SW 1271 (cell line): ENCODE data around the gene SMAD4.

Experiments used
- DNase-seq, 2 experiments: peaks; one replicate each; lab custom pipeline; 2025; lab: John Stamatoyannopoulos, UW

The SMAD4 gene

DNA sequence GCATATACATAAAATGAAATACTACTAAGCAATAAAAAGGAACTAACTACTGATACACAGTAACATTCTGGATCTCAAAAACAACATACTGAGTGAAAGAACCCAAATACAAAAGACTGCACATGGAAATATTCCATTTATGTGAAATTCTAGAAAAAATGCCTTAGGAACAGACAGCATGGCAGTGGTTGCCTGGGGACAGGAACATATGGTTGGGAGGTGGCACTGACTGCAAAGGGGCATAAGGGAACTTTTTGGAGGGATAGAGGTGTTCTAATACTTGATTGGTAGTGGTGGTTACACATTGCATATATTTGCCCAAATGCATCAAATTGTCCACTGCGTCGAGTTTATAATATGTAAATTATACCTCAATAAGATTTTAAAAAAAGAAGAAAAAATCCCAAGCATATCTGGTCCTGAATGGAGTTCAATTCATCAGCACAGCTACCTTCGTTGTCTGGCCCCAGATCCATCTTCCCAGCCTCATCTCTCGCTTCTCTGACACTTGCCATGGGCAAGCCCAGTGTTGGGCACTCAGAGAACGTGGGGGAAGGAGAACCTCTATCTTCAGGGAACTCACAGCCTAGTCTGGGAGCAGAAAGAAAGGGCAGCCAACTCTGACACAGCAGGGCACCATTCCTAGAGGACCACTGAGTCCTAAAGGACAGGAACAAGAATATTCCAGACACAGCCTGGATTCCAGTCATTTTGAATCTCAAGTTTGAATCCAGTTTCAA is 8.6 kb upstream of the SMAD4 start:
- no peak for DNase-seq

DNA sequence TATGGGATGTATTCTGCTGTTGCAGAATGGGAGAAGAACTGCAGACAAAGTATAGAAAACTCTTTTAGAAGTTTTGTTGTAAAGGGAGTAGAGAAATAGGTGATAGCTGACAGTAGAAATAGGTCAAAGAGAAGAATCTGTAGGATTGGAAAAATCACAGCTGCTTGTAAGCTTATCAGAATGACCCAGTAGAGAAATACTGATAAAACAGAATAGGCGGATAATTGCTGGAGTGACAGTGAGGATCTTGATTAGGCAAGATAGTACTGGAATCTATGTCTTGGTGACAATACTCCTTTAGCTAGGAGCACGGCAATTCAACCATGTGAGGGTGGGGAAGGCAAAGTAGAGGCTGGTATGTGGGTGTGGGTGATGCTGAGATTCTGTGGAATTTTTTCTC is 4.5 kb upstream of the SMAD4 start:
- no peak for DNase-seq

DNA sequence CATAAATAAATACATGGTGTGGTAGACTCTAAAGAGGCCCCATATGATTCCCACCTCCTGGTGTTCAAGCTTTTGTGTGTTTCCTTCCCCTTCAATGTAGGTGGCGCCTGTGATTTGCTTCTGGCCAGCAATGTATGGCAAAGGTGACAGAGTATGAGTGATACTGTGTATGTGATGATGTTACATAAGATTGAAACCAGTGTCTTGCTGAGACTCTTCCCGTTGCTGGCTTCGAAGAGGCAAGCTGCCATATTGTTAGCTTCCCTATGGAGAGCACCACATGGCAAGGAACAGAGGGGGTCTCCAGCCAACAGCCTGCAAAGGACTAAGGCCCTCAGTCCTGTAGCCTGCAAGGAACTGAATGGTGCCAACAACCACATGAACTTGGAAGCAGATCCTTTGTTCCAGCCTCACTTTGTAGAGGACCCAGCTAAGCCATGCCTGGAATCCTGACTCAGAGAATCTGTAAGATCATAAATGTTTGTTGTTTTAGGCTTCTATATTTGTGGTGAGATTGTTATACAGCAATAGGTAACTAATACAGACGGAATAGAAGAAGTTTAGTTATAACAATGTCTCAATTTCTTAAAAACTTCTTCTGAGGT is 1.7 kb upstream of the SMAD4 start:
- DNase-seq = peak in 1 of 2 experiments; percentile 8

DNA sequence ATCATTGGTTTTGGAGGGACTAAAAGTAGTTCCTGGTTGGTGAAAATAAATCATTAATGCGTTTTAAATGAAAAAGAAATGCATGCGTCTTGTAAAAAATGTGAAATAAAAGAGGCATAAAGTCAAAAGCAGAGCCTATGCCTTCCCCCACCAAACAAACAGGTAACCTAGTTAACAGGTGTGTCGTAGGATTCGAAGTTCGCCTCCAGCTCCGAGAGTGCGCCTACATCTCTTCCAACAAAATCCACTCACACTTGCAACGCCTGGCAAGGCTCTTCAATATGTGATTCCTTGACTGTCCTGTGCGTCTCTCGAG is 677 bp upstream of the SMAD4 start:
- DNase-seq = no peak

DNA sequence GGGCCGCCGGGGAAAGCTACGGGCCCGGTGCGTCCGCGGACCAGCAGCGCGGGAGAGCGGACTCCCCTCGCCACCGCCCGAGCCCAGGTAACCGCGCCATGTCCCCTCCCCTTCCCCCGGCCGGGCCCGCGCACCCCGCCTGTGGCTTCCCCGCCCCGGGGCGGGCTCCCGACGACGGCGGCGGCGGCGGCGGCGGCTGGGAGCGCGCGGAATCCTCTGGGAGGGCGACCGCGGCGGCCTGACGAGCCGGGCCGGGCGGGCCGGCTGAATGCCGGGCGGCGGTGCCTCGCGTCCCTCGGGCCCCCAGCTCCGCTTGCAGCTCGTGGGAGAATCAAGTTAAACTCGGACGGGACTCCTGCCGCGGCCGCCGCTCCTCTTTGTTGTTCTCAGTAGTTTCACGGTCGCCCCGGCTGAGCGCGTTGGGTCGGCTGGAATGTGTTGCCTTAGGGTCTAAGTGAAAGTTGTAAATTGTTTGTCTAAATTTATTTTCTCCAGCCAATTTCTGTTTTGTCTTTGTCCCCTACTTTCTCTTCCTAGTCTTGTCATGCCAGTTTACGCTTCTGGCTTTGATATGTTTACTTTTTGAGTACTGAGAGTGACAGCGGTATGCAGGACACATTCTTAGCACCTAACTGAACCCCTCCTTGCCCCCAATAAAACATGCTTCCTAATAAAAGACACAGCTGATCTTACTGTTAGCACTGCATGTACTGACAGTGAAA is 685 bp downstream of the SMAD4 start:
- DNase-seq = peak in 1 of 2 experiments; percentile 3

DNA sequence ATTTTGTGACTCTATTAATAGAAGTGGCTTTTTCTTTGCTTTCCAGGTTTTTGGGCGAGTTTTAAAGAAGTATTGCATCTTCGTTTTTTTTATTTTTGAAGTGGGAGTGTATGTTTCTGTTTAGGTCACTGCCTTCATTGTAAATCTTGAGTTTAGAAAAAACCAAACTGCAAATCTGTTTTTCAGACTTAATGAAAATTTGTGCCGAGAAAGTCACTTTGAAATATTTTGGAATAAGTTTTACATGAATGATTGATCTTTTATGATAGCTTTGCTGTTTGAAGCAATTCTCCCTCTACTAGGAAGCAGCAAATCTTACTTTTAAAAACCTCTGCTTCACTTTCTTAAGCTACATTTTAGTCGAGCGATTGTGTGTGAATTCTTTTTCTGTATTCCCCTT is 2.2 kb downstream of the SMAD4 start:
- DNase-seq = no peak

DNA sequence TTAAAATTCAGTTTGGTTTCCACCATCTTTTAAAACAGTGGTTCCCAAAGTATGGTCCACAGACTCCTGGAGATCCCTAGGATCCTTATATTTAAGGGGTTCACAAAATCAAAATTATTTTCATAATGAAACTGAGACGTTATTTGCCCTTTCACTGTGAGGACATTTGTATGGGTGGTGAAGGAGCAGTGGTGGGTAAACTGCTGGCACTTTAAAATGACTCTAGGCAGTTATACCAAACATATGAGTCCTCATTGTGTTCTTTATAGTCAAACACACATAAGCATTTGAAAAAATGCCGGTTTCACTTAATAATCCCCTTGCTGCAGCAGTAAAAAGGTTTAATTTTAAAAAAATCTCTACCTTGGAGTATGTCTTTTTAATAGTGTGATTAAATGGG is 7.2 kb downstream of the SMAD4 start:
- no peak for DNase-seq

DNA sequence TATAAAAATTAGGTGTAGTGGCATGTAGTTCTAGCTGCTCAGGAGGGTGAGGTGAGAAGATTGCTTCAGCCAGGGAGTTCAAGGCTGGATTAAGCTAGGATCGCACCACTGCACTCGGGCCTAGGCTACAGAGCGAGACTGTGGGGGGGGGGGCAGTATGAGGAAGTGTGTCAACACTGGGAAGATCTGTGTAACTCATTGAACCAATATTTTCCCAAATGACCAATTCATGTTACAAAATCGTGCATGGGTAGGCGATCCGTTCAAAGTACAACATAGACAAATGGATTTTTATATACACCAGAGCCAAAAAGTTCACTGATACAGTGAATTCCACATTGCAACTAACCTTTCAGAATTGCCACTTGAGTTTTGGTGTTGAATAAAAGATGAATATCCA is 8.1 kb downstream of the SMAD4 start:
- DNase-seq = no peak

DNA sequence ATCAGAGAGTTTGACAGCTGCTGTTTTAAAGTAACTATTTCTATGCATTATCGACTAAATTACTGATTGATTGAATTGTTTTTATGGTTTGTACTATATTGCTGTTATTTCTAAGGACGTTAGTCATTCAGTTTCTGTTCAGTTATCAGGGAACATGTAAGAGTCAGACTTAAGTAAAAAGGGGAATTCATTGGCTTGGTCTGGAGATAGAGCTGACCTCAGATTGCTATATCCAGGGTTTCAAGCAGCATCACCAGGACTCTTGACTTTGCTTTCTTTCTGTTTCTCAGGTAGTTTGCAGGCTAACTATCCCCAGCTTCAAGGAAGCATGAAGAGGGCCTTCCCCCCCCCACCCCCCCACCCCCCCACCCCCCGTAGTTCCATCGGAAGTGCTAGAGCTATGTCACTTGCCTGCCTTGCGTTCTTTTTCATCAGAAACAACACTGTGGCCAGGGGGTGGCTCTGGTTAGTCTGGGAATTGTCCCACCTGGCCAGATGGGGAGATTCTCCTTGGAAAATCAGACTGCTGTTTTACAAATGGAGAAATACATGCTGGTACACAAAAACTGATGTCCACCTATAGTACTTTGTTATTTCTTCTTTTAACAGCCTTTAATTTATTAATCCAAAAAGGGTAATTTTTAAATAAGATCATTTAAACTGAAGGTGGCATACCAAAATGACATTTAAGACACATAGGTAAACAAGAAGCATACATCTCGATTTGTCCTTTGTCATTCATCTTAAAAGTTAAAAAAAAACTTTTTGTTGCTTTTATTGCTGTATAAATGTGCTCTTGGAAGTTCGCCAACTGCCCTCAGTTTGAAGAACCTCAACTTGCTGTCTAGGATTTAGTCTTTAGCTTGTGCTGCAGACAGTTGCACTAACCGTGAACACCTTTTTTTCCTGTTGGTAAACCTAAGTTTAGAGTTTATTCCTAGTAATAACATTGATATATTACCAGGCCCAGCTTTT is 9.4 kb downstream of the SMAD4 start:
- DNase-seq = no peak

DNA sequence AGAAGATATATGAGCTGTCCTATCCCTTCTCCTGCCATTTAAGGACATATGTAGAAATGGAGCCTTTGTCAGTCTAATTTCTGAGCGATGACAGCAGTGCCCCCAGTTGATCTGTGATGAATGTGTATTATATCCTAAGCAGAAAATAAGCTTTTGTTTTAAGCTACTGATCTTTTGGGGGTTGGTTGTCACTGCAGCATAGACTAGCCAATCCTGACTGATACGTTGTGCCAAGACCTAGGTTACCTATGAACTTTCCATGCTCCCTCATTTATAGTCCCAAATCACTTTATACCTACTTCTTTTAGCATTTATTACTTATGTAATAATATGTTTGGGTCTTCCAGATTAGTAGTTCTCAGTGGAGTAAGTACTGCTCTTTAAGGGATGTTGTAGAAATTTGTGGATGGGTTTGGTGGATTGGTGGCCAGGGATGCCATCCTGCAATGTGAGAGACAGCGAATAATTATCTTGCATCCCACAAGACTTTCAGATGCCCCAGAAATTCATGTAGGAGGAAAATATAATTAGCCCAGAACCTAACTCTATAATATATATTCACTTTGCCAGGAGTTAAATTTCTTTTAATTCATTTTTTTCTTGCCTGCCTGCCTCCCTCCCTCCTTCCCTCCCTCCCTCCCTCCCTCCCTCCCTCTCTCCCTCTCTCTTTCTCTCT is 11.8 kb downstream of the SMAD4 start:
- no peak for DNase-seq

DNA sequence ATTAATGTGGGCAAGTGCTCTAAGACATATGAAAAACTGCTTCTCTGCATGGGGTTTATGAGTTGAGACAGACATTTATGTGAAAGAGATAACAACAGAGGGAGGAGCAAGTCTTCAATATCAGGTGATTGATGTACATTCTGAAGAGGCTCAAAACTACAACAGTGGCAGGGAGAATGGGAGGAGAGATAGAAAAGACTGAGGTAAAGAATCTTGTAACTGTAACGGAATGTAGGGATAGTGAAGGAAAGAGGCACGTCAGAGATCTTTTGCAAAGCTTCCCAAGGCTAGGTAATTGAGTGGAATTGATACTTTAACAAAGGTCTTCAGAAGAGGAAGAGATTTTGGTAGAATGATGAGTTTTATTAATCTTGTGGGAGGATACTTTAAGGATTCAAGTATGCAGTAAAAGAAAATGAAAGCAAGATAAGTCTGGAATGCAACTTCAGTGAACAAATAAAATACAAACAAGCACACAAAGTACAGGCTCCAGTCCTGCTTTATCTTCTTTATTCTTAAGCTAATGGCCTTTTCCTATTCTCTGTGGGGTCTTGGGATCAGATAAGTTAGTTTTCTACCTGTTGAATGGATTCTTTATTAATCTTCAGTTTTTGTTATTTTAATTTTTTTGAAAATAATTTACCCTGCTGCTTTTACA is 15.0 kb downstream of the SMAD4 start:
- DNase-seq = no peak

DNA sequence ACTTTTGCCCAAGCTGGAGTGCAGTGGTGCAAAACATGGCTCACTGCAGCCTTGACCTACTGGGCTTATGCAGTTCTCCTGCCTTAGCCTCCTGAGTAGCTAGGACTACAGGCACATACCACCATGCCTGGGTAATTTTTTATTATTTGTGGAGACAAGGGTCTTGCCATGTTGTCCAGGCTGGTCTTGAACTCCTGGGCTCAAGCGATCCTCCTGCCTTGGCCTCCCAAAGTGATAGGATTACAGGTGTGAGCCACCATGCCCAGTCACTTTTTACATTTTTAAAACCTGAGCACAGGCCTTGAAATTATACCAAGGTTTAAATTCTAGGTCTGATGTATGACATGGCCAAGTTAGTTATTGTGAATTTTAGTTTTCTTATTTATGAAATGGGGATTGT is 18.2 kb downstream of the SMAD4 start:
- no peak for DNase-seq

DNA sequence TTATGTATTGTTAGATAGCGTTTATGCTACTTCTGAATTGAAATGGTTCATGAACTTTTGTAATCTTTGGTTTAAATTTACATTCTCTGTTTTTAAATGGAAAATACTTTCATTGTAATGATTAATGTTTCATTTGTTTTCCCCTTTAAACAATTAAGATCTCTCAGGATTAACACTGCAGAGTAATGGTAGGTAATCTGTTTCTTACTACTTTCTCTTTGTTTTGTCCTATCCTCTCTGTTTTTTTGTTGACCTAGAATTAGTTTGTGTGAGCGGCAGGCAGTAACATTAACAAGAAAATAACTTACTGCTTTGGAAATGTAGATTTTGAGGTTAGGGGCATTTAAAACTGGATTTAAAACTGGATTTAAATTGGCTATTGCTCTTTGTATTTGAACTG is 19.1 kb downstream of the SMAD4 start:
- DNase-seq = no peak

DNA sequence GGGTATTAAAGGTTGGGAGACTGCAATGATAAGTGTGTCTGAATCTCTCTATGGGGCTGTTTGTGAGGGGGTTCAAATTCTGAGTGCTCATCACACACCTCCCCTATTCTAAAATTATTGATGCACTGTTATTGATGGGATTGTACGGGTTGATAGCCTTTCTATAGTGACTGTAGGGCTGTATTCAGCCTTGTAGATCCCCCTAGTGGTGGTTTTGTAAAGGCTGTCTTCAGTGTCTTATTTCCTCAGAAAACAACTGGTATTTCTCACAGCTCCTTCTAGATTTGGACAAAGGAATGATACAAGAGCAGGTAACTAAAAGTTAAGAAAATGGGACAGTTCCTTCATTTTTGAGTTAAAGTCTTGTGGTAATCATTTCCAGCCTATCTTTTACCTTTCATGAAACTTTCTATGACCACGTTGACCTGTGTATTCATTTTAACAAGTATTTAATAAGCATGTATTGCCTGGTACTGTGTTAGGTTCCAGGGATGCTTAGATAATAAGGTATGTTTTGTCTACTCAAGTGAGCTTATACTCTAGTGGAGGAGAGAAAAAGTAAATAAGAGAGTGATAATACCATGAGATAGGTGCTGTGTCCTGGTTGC is 21.2 kb downstream of the SMAD4 start:
- peak in 1 of 2 experiments; percentile 28 for DNase-seq

DNA sequence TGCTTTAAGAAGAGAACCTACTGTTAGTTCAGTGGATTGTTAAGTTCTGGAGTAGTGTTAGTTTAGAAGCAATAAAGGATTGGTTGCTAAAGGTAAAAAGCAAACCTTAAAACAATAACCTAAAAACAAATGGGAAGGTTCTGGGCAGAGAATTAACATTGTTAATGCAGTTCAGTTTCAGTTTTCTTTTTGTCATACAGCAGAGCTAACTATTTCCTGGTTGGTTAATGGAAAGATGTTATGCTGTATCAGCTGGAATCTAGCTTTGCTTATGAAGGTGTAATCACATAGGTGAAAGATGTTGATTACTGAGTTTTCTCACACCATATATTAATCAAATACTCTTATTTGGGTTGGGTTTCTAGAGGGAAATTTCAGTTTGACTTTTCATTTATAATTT is 23.8 kb downstream of the SMAD4 start:
- DNase-seq = no peak

DNA sequence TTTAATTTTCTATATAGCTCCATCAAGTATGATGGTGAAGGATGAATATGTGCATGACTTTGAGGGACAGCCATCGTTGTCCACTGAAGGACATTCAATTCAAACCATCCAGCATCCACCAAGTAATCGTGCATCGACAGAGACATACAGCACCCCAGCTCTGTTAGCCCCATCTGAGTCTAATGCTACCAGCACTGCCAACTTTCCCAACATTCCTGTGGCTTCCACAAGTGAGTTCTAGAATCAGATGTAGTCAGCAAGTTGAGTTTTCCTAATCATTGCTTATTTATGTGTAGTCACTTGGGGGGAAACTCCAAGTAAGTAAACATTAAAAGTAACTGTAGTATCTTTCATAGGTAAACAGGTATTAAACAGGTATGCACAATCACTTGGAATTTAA is 24.8 kb downstream of the SMAD4 start:
- no peak for DNase-seq

DNA sequence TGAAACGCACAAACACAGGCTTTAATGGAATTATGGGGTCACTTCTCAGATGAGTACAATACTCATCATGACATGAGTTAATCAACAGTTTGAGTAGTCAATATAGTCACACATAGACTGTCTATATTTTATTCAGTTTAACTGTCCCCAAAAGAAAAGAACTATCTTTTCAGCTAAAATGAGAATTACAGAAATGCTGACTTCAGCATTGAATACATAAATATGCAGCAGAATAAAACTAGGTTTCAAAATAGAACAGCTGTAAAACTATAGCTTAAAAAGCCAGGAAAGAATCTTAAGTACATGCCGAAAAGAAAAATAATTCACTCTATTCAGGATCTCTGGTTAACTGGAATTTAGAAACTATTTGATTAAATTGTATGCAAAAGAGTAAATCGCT is 30.0 kb downstream of the SMAD4 start:
- no peak for DNase-seq

DNA sequence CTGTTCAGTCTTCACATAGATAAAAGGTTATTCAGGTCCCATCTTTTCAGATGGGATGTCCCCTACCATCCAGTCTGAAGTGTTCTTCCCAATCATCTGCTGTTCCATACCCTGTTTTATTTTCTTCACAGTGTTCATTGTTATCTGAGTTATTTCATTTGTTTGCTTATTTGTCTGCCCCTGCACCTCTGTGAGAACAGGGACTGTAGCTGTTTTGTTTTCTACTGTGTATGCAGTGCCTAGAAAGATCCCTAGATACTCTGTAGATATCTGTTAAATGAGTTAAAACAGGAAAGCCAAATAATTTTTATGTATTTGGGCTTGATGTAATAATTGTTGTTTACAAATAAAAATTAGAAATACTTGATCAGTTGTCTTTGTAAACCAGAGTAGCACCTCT is 34.2 kb downstream of the SMAD4 start:
- DNase-seq = no peak

DNA sequence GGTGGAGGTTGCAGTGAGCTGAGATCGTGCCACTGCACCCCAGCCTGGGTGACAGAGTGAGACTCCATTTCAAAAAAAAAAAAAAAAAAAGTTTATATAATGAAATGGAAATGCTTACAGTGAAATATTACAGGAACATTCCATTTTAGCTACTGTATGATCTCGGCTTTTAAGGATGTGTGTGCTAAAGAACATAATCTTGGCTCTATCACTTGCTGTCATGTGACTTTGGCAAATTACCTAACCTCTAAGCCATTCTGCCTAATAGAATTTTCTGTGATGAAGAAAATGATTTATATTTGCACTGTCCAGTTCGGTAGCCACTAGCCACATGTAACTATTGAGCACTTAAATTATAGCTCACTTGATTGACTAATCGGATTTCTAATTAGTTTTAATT is 36.3 kb downstream of the SMAD4 start:
- no peak for DNase-seq

DNA sequence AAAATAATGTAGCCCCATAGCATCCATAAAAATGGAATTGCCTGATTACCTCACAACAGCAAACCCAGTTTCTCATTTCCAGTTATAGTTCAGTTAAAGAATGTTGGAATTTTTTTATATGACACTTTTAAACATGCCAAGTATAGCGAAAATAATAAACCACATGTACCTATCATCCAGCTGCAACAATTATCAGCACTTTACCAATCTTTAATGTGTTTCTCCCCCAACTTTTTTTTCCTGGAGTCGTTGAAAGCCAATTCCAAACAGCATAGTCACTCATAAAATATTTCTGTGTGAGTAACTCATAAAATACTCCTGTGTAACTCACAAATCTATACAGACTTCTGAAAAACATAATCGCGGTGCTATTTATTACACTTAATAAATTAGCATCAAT is 38.1 kb downstream of the SMAD4 start:
- peak; percentile 10 to 63 for DNase-seq

DNA sequence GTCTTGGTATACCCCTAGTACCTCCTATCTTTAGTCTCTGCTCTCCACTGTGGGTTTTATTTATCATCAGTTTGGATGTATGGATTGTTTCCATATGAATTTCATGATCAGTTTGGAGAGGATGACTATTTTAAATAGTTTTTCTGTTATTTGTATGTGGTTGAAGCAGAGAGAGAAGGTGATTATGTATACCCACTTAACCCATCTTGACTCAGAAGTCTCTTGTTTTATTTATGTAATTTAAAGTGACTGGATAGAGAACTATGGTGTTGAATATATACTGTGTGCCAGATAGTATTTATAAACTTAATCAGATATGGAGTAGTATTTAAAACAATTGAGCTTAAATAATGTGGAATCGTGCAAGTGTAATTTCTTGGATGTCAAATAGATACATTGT is 39.9 kb downstream of the SMAD4 start:
- no peak for DNase-seq
